HepG2 (cell line): Measurements from ENCODE around the gene MYL6B. TPM values are rescaled to one million over a fixed set of nuclear protein-coding genes. Genes with fewer than 3 reads are reported as not detected.

Source experiments
- AKNA ChIP-seq: sonication (generic); formaldehyde crosslinking; IDR thresholded peaks from 2 replicates; pipeline ENCODE4 v1.4.0; 2020; ENCODE audit warnings: missing genetic modification reagents, borderline replicate concordance
- BORCS8-MEF2B ChIP-seq: sonication (generic); formaldehyde crosslinking; IDR thresholded peaks from 2 replicates; pipeline ENCODE4 v1.8.0; 2022; ENCODE audit warnings: mild to moderate bottlenecking, missing genetic modification reagents
- ZBTB26 ChIP-seq: IDR thresholded peaks from 2 replicates; pipeline ENCODE4 v1.6.1; 2016; ENCODE audit warnings: missing compliant biosample characterization, missing genetic modification reagents, borderline replicate concordance
- ZBTB46 ChIP-seq: sonication (generic); formaldehyde crosslinking; IDR thresholded peaks from 2 replicates; pipeline ENCODE4 v1.4.0; 2020; ENCODE audit warnings: mild to moderate bottlenecking, missing genetic modification reagents, borderline replicate concordance
- ZFP1 ChIP-seq: IDR thresholded peaks from 2 replicates; pipeline ENCODE4 v1.6.1; 2016
- ZFP36L1 ChIP-seq: sonication (generic); formaldehyde crosslinking; IDR thresholded peaks from 2 replicates; pipeline ENCODE4 v1.8.0; 2022; ENCODE audit warnings: mild to moderate bottlenecking, missing genetic modification reagents, moderate library complexity
- ZNF550 ChIP-seq: sonication (generic); formaldehyde crosslinking; IDR thresholded peaks from 2 replicates; pipeline ENCODE4 v1.4.0; 2020; ENCODE audit warnings: mild to moderate bottlenecking, missing genetic modification reagents, borderline replicate concordance
- ZNF687 ChIP-seq: sonication (generic); formaldehyde crosslinking; IDR thresholded peaks from 2 replicates; pipeline ENCODE4 v1.5.1; 2020; ENCODE audit warnings: mild to moderate bottlenecking, missing genetic modification reagents, moderate library complexity
- ZNF777 ChIP-seq: sonication (generic); formaldehyde crosslinking; IDR thresholded peaks from 2 replicates; pipeline ENCODE4 v1.4.0; 2020; ENCODE audit warnings: missing genetic modification reagents
- polyA plus RNA-seq, 8 experiments: library from polyadenylated mRNA; depleted of rRNA in 3 of 8; stranded (reverse) in 7 of 8; unstranded in 1 of 8; fragments of >200 nt; fragmentation: Illumina TruSeq in 4 of 8; extraction: Trizol in 4 of 8; gene quantifications; 2 replicates each; pipeline versions ENCODE4 v1.2.1 to v1.2.3, GENCODE V29; 2011 to 2016; ENCODE audit warnings: low read depth in 4 of 8, missing spikeins in 1 of 8, mixed read lengths in 1 of 8; ENCODE audit not compliant: insufficient read depth in 1 of 8
- total RNA-seq, 5 experiments: library from RNA; depleted of rRNA; stranded (reverse); fragments of >200 nt; fragmentation: Illumina TruSeq; extraction: Trizol; gene quantifications; 2 replicates each; pipeline ENCODE4 v1.2.3, GENCODE V29; 2016; ENCODE audit warnings: low read depth in 1 of 5
- TF ChIP-seq, protein P1 (sequence below): sonication (generic); formaldehyde crosslinking; IDR thresholded peaks from 2 replicates; pipeline ENCODE4 v1.8.0; 2022; ENCODE audit warnings: mild to moderate bottlenecking, missing genetic modification reagents, moderate library complexity
- TF ChIP-seq, protein P2 (sequence below): sonication (generic); formaldehyde crosslinking; IDR thresholded peaks from 2 replicates; pipeline ENCODE4 v1.4.0; 2020; ENCODE audit warnings: missing genetic modification reagents, mild to moderate bottlenecking, borderline replicate concordance

The MYL6B gene
- total and polyA plus RNA-seq, 2 of the 13 experiments (the other 11 are each of a cell fraction or from before 2014, with no cell fraction given): 75.7 to 88.7 TPM

DNA sequence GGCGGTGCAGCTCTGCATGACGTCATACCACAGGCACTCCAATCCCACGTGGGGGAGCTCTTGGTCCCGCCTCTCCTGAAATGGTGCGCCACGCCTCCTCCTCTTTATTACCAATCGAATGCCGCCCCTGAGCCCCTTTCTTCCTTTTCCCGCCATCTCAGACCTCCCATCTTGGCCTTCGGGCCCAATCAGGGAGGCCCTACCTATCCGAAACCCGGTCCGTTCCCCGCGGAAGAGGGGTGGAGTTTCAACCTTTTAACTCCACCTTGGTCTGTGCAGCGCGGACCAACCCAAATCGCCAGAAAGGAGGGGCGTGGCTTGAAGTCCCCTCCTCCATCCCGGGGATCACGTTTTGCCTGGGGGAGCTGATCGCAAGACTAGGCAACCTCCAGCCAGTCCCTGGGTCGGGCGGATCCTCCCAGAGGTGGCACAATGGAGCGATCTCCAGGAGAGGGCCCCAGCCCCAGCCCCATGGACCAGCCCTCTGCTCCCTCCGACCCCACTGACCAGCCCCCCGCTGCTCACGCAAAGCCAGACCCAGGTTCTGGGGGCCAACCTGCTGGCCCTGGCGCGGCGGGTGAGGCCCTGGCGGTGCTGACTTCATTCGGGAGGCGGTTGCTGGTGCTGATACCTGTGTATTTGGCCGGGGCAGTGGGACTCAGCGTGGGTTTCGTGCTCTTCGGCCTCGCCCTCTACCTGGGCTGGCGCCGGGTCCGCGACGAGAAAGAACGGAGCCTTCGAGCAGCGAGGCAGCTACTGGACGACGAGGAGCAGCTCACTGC lies 24.3 kb upstream of the MYL6B start, which contains the start of gene ESYT1 (continued):
- TF ChIP-seq AKNA (CRISPR knock-in tag): no peak
- TF ChIP-seq ZFP1 (CRISPR knock-in tag): no peak
- TF ChIP-seq, protein P1, sequence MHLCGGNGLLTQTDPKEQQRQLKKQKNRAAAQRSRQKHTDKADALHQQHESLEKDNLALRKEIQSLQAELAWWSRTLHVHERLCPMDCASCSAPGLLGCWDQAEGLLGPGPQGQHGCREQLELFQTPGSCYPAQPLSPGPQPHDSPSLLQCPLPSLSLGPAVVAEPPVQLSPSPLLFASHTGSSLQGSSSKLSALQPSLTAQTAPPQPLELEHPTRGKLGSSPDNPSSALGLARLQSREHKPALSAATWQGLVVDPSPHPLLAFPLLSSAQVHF (CRISPR knock-in tag): no peak
- TF ChIP-seq, protein P2, sequence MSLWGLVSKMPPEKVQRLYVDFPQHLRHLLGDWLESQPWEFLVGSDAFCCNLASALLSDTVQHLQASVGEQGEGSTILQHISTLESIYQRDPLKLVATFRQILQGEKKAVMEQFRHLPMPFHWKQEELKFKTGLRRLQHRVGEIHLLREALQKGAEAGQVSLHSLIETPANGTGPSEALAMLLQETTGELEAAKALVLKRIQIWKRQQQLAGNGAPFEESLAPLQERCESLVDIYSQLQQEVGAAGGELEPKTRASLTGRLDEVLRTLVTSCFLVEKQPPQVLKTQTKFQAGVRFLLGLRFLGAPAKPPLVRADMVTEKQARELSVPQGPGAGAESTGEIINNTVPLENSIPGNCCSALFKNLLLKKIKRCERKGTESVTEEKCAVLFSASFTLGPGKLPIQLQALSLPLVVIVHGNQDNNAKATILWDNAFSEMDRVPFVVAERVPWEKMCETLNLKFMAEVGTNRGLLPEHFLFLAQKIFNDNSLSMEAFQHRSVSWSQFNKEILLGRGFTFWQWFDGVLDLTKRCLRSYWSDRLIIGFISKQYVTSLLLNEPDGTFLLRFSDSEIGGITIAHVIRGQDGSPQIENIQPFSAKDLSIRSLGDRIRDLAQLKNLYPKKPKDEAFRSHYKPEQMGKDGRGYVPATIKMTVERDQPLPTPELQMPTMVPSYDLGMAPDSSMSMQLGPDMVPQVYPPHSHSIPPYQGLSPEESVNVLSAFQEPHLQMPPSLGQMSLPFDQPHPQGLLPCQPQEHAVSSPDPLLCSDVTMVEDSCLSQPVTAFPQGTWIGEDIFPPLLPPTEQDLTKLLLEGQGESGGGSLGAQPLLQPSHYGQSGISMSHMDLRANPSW: no peak
- peak; percentile 41; the same call in 1 of the 2 replicates for TF ChIP-seq ZBTB26 (CRISPR knock-in tag)
- TF ChIP-seq ZNF687 (CRISPR knock-in tag): peak; percentile 79
- 0 out of 2 replicates have a peak, but pooled peaks have one; percentile 75 for TF ChIP-seq ZBTB46 (CRISPR knock-in tag)
- peak; percentile 63 for TF ChIP-seq ZFP36L1 (CRISPR knock-in tag)
- no peak for TF ChIP-seq ZNF550 (CRISPR knock-in tag)
- TF ChIP-seq ZNF777 (CRISPR knock-in tag): peak; percentile 73; the same call in 1 of the 2 replicates
- no peak; the same call in 1 of the 2 replicates for TF ChIP-seq BORCS8-MEF2B (CRISPR knock-in tag)
